GM21447 (cell line): ENCODE measurements around the gene COLGALT1.
A peak's percentile ranks its signal among the peaks of the same experiment; 100 is the strongest.
"Not testable (repeated sequence)": the region's sequence is repeated elsewhere in the genome, so short reads cannot be mapped to it uniquely, and the experiment has no call there.

Experiments
- ATAC-seq: cut with Tn5 transposase; IDR thresholded peaks from one replicate; pipeline ENCODE4 v1.9.1; 2021; ENCODE audit not compliant: unreplicated experiment

Gene COLGALT1

GRCh38 chr19:17555480-17555928 is at the start of gene COLGALT1:
Gene COLGALT1, plus strand, starts transcription at chr19:17555649. Its CDS starts 65 bp downstream, at chr19:17555714.
- ATAC-seq, result peak; percentile 83

- no peak for ATAC-seq
Observed at GRCh38 chr19:17506745-17507144, 48.7 kb upstream of the COLGALT1 start.

- not testable (repeated sequence) for ATAC-seq
Observed at GRCh38 chr19:17508558-17508933, 46.9 kb upstream of the COLGALT1 start.

DNA sequence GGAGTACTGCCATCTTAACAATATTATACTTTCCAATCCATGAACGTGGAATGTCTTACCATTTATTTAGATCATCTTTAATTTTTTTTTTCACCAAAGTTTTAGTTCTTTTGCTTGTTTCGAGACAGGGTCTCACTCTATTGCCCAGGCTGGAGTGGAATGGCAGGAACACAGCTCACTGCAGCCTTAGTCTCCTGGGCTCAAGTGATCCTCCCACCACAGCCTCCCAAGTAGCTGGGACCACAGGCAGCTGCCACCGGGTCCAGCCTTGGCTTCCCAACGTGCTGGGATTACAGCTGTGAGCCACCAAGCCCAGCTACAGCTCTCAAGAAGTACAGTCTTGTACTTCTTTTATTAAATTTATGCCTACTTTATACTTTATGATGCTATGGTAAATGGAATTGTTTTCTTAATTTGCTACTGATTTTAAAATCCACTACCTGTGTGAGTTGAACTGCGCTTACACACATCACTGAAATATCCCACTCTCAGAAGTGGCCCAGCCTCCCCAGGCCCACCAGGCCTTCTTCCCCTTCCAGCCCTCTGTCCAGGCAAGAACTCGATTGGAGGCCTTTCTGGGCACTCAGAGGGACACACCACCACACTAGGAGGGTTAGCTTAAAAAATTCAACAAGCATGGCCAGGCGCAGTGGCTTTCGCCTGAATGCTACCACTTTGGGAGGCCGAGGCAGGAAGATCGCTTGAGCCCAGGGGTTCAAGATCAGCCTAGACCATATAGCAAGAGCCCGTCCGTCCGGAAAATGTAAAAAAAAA is 45.0 kb upstream of the COLGALT1 start:
- no peak for ATAC-seq

DNA sequence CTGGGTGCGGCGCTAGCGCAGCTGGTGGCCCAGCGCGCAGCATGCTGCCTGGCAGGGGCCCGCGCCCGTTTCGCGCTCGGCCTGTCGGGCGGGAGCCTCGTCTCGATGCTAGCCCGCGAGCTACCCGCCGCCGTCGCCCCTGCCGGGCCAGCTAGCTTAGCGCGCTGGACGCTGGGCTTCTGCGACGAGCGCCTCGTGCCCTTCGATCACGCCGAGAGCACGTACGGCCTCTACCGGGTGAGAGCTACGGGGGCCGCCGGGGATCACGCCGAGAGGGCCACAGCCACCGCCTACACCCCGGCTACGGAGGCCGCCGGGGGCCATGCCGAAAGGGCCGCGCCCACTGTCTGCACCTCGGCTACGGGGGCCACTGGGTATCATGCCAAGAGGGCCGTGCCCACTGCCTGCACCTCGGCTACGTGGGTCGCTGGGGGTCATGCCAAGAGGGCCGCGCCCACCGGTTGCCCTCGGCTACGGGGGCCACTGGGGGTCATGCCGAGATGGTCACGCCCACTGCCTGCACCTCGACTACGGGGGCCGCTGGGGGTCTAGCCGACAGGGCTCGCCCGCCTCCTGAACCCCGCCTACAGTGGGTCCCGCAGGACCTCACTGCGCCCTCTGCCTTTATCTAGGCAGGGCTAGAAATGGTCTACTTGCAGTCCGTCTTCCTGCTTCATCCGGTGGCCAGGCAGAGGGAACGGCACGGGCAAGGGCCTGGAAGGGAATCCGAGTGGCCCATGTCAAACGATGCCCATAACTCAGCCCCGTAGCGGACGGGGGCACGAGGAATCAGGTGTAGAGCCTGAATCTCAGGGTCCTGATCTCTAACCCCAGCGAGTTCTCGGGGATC is 43.5 kb upstream of the COLGALT1 start:
- ATAC-seq, result peak; percentile 50

- no peak for ATAC-seq
Observed at GRCh38 chr19:17512574-17512939, 42.9 kb upstream of the COLGALT1 start.

GRCh38 chr19:17515408-17516149 is 39.9 kb upstream of the COLGALT1 start:
- ATAC-seq, result no peak

GRCh38 chr19:17517898-17518297 is 37.6 kb upstream of the COLGALT1 start:
- no peak for ATAC-seq

DNA sequence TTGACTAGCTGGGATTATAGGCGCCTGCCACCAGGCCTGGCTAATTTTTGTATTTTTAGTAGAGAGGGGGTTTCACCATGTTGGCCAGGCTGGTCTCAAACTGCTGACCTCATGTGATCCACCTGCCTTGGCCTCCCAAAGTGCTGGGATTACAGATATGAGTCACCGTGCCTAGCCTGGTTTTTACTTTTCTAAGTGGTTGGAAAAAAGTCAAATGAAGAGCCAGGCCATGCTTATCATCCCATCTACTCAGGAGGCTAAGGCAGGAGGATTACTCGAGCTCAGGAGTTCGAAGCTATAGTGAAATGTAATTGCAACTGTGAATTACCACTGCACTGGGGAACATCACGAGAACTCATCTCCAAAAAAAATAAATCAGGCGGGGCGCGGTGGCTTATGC is 36.8 kb upstream of the COLGALT1 start:
- ATAC-seq, result not testable (repeated sequence)

GRCh38 chr19:17519967-17520366 is 35.5 kb upstream of the COLGALT1 start:
- ATAC-seq, result no peak

GRCh38 chr19:17520865-17521264 is 34.6 kb upstream of the COLGALT1 start:
- ATAC-seq, result no peak

DNA sequence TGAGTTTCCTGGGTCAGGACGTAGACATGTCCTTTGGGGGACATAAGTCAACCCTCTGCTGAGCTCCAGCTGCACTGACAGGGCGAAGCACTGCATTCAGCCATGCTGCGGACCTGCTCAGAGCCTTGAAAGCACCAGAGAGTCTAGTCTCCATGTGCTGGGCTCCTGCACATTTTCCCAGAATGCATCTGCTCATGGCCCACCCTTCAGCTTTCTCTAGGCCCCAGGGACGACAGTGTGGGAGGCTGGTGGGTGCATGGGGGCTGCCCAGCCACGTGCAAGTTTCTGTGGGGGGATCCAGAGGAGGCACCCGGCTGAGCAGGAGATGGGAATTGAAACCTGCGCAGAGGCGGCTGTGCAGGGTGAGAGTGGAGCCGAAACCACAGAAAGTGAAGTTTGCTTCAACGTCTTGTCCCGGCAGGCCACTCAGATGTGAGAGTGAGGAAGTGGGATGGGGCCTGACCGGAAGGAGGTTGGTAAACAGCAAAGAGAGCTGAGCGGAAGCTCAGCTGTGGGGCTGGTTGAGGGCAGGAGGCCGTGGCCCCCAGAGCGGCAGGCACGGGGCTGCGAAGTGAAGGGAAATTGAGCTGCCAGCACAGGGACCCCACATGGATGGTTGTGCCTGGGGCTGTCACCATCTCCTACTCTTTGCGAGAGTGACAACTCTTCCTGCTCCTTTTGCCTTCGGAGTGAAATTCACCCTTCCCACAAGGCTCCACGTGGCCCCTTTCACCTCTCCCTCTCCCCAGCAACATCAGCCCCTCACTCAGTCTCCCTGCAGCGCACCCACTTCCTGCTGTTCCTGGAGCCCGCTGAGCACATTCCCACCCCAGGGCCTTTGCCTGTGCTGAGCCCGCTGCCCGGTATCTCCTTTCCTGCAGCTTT is 32.2 kb upstream of the COLGALT1 start:
- peak; percentile 72 for ATAC-seq

GRCh38 chr19:17524651-17525050 is 30.8 kb upstream of the COLGALT1 start:
- ATAC-seq, result no peak

DNA sequence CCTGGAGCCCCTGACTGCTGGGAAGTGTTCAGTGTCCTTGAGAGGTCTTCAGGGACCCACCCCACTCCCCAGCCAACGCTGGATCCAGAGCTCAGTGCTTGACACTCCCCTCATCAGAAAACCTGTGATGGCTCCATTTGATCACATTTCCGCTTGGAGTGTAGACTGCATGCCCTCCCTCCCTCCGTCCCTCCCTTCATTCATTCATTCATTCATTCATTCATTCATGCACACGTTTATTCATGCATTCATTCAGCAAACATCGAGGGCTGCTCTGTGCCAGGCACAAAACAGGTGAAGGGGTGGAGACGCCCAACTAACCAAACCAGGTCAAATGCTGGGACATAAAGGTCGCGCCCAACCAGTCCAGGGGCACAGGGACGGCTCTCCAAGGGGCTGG is 30.3 kb upstream of the COLGALT1 start:
- ATAC-seq, result no peak

GRCh38 chr19:17526922-17527321 is 28.5 kb upstream of the COLGALT1 start:
- peak; percentile 44 for ATAC-seq

DNA sequence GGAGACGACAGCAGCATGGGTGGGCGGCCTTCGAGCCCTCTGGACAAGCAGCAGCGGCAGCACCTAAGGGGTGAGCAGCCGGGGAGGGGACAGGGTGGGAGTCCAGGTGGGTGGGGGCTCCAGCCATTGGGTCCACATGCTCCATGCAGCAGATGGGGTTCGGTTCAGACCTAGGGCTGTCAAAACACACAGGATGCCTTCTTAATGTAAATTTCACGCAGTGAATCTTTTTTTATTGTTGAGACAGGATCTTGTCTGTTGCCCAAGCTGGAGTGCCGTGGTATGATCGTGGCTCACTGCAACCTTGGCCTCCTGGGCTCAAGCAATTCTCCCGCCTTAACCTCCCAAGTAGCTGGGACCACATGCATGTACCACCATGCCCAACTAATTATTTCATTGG is 28.1 kb upstream of the COLGALT1 start:
- ATAC-seq, result peak; percentile 3

- ATAC-seq, result no peak
Observed at GRCh38 chr19:17528610-17529009, 26.8 kb upstream of the COLGALT1 start.

DNA sequence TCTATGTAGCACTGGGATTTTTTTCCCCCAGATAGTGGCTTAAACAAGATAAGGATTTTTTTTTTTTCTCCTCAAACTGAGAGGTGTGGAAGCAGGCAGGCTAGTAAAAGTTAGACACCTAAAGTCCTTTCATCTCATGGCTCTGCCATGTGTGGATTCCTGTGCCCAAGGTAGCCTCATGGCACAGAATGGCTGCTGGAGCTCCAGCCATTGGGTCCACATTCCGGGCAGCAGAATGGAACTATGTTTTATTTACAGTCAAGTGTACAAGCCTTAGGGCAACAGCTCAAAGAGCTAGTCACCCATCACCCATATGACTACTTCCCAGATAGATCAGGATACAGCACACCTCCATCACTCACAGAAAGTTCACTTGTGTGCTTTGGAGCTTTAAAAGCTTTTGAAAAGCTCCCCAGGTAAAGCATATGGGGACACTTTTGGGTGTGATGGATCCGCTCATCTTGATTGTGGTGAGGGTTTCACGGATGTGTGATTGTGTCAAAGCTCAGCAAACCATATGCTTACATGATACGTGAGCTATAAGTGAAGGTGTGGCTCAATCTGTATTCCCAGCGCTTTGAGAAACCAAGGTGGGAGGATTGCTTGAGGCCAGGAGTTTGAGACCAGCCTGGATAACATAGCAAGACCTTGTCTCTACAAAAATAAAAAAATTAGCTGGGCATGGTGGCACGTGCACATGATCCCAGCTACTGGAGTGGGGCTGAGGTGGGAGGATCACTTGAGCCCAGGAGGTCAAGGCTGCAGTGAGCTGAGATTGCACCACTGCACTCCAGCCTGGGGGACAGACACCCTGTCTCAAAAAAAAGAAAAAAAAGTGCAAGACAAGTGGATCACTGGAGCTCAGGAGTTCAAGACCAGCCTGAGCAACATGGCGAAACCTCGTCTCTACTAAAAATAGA is 25.9 kb upstream of the COLGALT1 start:
- ATAC-seq, result no peak

DNA sequence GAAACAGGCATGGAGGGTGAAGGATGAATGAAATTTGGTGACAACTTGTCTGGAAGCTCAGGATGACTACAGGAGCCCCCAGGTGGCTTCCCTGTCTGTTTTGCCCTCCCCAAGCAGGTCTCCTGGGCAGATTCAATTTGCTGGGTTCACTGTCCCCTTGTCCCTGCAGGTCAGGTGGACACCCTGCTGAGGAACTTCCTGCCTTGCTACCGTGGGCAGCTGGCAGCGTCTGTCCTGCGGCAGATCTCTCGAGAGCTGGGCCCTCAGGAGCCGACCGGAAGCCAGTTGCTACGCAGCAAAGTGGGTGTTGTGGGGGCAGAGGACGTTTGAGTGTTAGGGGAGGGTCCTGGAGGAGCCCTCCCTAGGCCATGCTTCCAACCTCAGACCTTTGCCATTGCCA is 24.9 kb upstream of the COLGALT1 start:
- no peak for ATAC-seq
